HG02943 (cell line): Measurements from ENCODE around the gene NIN.
"Not testable (repeated sequence)": the region's sequence is repeated elsewhere in the genome, so short reads cannot be mapped to it uniquely, and the experiment has no call there.

Source experiments
- ATAC-seq: cut with Tn5 transposase; IDR thresholded peaks from one replicate; pipeline ENCODE4 v1.9.1; 2021; ENCODE audit warnings: mild to moderate bottlenecking, low read depth, moderate library complexity; ENCODE audit not compliant: unreplicated experiment

NIN gene

DNA sequence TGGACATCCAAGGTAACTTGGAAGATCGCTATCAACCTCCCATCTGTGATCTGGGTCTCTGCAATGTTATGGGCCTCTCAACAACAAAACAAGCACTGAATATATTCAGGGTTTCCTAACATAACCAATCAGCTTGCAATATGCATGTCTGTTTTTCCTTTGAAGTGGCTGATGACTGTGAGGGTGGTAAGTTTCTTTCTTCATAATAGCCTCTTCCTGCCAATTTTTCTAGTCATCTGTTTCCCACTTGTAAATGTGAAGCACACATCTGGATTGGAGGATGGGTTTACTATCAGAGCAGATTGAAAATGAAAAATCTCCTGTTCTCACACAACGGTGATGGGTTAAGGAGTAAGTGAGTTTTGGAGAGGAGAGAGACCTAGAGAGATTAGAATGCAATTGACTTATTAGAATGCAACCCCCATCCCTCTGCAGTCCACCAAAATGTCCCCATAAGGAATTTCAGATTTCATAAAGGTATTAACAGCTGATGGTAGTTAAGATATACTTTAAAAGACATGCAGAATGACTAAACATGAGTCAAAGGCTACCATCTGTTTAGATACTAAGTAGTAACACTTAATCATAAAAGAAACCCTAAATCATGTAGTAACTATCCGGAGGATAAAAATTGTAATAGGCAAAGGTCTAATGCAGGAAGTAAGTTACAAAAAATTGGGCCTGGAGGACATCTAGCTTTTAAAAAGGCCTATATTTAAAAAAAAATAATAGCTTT, 104.4 kb downstream of the NIN start:
- no peak for ATAC-seq

DNA sequence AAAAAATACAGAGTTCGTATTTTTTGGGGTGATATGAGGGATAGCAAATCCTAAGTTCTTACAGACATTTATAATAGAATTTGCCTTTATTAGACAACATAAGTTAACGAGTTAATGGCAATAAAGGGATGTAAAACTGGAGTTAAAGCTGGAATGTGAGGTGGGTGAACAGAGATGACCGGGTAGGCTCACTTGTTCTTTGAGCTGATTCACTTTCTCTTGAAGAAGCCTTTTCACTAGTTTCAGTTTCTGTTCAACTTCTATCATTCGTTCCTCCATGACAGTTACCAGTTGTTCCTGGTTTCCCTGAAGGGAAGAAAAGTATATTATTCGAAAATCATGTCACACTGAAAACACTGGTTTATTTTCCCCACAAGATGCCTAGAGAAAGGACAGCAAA, 105.2 kb downstream of the NIN start:
- ATAC-seq: no peak

DNA sequence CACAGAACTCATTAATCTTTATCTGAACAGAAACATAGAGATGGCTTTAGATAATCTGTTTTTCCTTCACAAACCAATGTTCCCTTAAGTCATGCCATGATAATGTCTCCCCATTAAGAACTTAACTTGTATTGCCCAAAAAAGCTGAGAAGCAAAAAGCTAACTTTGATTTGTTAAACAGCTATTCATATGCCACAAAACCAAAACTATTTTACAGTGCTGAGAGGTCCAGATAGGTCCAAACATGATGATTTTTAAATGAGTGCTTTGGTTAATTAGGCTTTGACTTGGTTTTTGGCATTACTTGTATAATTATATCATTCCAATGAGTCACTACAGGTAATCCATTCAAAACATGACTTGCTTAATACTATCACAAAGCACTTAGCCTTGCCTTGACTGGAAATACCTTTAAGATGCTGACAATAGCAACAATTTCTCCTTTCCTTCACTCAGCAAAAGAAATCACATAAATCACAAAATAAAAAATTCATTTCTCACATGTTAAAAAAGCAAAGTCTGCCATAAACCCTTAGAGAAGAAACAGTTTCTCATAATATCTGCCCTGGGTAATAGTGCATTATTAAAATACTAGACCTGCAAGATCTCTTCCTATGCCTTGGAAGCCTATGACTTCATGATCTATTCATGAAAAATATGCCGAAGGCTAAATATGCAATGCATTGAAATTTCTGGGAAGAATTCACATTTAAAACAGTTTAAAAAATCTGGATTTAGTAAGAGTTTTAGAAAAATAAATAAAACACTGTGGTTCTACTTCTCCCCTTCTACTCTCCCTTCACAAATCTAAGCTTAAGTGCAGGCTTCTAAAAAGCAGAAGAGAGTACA, 110.8 kb downstream of the NIN start:
- ATAC-seq: no peak

DNA sequence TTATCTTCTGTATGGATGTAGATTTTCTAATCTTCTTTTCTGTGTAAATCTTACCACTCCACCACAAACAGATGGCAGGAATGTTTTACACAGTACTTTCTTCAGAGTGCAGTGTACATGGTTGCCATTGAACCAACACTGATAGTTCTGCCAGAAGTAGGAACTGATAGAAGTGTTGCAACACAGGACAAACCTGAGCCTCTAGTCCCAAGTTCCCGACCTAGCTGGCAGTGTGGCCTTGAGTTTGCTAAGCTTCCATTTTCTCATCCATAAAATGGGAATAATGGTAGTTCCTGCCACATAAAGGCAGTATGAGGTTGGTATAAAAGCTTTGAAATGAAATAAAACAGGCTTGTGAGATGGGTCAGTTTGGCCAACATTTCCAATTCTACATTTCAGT, 112.0 kb downstream of the NIN start:
- ATAC-seq: no peak

DNA sequence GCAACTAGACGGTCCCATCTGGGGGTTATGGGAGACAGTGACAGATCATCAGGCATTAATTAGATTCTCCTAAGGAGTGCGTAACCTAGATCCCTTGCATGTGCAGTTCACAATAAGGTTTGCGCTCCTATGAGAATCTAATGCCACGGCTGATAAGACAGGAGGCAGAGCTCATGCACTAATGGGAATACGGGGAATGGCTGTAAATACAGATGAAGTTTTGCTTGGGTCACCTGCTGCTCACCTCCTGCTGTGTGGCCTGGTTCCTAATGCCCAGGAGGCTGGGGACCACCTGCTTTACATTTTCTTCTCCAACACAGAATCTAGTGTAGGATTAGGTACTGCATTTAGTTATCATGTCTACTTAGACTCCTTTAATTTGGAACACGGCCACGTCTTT, 113.2 kb downstream of the NIN start:
- no peak for ATAC-seq

DNA sequence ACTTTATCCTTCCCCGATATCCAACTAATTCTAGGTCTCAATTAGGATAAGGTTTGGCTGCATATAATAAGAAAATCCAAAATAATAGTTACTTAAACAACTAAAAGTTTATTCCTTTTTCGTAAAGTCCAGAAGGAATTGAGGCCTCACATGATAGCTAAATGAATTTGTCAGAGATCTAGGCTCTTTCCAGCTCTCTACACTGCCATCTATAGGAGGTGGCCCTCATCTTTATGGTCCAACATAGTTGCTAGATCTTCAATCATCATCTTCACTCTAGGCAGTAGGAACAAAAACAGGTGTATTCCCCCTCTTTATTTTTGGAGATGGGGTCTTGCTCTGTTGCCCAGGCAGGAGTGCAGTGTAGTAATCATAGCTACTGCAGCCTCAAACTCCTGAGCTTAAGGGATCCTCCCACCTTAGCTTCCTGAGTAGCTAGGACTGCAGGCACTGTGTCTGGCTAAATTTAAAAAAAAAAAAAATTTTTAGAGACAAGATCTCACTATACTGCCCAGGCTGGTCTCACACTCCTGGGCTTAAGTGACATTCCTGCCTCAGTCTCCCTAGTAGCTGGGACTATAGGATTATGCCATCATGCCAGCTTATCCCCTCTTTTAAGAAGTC, 116.4 kb downstream of the NIN start:
- no peak for ATAC-seq

DNA sequence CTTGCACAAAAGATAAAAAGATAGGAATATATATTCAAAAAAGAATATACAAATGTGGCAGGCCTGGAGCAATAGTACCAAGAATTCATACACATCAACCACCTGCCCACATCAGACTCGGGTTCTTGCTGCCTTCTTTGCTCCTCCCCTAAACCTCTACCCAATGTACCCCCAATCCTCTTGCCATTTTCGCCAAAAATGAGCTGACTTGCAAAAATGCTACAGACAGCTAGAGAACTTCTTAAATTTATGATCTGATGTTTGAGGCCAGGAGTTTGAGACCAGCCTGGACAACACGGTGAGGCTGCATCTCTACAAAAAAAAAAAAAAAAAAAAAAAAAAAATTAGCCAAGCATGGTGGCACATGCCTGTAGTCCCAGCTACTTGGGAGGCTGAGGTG, 119.9 kb downstream of the NIN start:
- ATAC-seq: no peak

DNA sequence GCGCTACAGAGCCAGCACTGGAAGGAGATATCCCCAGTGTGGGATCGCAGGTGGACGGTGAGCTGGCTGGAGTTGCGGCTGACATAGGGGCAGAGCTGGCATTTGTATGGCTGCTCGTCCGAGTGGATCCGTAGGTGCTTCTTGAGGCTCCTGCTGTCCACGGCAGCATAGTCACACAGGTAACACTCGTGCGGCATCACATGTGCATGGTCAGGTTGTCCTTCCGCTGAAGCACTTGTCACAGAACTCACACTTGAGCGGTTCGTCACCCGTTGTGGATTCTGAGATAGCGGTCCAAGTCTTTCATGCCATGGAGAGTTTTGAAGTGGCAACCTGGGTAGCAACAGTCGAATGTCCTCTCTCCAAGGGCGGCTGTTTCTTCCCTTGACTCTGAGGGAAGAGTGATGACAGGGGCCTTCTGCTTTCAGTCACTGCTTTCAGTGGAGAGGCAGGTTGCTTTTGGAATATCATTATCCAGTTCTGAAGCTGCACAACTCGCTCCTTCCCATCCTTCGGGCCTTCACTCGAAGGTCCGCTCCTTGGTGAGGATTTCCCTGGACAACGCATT, 125.9 kb downstream of the NIN start:
- ATAC-seq: no peak

DNA sequence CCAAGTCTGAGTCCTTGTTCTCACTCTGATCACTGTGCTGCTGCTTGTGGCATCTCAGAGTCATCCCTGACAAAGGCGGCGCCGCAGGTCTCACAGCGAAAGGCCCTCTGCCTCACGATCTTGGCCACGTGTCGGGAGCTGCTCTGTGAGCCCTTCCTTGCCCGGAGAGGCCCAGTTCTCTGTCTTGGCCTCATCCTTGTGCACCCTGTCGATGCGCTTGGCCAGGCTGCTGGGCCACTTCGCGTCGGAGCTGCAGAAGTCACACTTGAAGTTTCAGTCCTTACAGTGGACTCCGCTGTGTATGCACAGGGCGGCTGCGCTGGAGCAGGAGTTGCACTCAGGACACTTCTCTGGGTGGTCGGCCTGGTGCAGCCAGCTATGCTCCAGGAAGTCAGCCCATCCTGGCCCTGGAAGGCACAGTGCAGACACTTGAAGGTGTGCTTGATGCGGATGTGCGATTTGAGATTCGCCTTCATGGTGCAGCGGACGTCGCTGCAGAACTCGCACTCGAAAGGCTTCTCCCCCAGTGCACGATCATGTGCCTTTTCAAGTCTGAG, 126.4 kb downstream of the NIN start:
- ATAC-seq: no peak

DNA sequence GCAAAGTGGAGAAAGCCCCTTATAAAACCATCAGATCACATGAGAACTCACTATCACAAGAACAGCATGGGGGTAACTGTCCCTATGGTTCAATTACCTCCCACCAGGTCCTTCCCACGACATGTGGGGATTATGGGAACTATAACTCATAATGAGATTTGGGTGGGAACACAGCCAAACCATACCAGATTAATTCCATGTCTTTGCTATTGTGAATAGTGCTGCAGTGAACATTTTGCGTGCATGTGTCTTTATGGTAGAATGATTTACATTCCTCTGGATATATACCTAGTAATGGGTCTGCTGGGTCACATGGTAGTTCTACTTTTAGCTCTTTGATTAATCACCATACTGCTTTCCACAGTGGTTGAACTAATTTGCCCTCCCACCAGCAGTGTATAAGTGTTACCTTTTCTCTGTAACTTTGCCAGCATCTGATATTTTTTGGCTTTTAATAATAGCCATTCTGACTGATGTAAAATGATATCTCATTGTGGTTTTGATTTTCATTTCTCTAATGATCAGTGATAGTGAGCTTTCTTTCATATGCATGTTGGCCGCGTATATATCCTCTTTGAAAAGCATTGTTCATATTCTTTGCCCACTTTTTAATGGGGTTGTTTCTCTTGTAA, 133.2 kb downstream of the NIN start:
- no peak for ATAC-seq

DNA sequence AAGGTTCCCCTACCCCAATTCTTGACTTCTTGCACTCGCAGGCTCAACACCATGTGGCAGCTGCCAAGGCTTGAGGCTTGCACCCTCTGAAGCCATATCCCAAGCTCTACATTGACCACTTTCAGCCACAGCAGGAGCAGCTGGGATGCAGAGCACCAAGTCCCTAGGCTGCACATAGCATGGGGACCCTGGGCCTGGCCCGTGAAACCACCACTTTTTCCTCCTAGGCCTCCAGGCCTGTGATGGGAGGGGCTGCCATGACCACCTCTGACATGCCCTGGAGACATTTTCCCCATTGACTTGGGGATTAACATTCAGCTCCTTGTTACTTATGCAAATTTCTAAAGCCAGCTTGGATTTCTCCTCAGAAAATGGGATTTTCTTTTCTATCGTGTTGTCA, 136.7 kb downstream of the NIN start:
- not testable (repeated sequence) for ATAC-seq

DNA sequence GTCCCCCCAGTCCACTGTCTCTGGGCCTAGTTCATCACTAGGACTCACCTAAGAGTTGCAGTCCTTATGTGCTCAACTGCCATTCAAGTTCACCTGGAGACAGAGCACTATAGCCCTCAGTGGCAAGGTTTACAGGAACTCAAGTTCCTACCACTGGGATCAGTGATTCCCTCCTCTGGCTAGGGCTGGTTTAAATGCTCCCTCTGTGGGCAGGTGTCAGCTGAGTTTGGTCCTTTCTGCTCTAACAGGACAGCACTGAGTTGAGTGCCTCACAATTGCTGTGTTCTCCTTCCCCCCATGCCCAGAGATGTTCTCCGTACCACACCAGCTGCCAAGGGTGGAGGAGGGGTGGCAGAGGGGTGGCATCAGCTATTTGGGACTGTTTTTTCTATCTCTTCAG, 142.1 kb downstream of the NIN start:
- ATAC-seq: no peak

DNA sequence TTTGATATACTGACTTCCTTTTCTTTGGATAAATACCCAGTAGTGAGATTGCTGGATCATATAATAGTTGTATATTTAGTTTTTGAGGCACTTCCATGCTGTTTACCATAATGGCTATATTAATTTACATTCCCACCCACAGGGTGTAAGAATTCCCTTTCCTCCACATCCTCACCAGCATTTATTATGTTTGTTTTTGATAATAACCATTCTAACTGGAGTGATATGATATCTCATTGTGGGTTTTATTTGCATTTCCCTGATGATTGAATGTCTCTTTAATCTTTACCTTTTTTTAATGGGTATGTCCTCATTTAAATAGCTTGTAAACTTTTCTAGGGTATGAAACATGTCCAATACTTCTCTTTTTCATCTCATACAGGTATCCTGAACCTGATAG, 151.3 kb downstream of the NIN start:
- ATAC-seq: no peak

DNA sequence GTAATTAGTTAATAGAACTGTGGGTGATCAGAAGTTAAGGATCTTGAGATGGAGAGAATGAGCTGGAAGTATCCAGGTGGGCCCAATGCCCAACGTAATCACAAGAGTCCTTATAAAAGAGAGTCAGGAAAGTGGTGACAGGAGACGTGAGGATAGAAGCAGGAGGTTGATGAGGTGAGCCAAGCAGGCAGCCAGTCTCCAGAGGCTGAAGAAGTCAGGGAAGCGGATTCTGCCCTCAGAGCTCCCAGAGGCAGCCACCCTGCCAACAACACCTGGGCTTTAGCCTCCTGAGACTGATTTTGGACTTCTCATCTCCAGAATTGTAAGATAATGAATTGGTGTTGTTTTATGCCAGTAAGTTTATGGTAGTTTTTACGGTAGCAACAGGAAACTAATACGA, 152.8 kb downstream of the NIN start:
- ATAC-seq: no peak

DNA sequence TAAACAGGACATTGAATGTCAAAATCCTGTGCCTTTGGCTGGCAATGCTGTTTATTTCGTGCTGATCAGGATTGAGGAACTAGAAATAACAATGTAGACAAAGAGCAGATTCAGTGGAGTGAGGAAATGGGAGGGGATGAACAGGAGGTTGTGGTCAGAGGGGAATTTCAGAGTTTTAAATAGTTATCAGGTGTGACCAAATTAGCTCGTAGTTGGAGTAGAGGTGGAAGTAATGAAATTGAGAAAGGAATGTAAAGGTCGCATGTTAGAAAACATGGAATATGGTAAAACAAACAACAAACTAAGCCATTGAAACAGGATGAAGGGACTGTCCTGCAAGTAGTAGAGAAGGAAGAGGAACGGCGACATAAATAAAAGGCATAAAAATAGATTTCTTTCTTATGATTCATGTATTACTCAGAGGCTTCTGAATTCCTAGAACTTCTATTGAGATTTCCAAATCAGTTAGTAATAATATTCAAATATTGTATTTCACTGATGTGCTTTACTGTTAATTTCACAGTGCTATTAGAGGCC, 153.4 kb downstream of the NIN start:
- ATAC-seq: no peak

DNA sequence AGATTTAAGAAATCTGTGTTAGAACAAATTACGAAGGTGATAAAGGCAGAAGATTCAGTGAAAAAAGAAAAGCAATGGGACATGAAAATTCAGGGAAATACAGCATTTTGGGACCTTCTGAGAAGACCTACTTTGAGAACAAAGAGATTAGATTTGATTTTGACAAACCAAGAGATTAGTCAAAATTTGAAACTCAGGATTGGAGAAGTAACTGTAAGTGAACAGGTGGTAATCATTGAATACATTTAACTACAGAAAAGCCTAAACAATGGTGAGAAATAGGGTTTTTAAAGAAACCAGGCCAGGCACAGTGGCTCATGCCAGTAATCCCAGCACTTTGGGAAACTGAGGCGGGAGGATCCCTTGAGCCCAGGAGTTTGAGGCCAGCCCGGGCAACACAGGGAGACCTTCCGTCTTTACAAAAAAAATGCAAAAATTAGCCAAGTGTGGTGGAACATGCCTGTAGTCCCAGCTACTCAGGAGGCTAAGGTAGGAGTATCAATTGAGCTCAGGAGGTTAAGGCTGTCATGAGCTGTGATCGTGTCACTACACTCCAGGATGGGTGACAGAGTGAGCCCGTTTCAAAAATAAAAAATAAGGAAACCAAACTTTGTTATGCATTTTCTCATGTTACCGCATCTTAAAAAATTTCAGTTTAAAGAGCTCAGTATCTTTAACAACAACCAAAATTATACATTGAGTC, 154.0 kb downstream of the NIN start:
- no peak for ATAC-seq

DNA sequence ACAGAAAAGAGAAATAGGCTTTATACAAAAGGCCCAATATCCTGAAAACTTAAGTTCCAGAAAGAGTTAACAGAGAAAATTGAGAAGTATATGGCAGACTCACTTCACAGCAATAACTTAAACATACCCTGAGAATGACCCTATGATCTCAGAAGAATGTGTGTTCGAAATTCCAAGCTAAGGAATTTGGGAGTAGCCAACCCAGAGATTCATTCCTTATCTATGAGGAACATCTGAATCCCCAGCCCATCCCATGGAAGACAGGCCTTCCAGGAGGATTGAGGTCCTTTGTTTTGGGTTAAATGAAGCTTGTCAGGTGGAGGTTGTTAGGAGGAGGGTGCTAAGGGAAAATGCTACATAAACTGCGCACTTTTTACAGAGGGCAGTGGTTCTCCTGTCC, 155.4 kb downstream of the NIN start:
- no peak for ATAC-seq

DNA sequence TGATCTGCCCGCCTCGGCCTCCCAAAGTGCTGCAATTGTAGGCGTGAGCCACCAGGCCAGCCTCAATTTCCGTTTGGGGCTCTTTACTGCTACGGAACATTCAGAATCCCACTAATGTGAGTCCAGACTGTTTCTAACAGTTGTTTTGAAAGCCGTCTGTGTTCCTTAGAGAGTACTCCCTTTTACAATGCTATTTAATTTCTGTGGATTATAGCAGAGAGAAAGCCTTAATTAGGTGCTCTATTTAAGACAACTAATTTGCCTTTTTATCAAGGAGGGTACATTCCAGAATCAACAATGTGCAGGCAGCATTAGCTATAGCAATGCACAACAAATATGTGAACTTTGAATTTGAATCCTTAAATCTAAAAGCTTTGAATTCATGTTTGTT, 160.1 kb downstream of the NIN start:
- no peak for ATAC-seq

DNA sequence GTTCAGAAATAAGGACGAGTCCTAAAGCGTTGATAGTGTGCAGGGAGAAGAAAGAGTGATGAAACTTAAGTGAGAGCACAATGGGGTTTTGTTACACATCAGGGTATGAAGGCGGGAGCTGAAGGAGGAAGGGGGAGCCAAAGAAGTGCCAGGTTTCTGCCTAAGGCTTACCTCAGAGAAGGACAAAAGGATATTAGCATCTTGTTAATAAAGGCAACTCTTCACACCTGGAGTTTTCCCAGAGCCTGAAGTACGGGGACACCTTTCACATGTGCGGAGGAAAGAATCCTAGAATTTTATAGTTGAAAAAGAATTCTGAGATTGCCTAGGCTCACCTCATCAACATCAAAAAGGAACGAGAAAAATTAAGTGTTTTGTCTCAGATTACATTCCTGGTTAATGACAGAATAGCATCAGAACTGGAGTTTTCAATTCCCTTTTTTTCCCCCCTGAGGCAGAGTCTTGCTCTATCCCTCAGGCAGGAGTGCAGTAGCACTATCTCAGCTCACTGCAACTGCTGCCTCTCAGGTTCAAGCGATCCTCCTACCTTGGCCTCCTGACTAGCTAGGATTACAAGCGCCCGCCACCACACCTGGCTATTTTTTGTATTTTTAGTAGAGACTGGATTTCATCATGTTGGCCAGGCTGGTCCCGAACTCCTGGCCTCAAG, 160.6 kb downstream of the NIN start:
- no peak for ATAC-seq
